Liver (tissue), 9 donors: Measurements from ENCODE around the gene PLA2G4F. TPM values are rescaled to one million over a fixed set of nuclear protein-coding genes. Genes with fewer than 3 reads are reported as not detected.

Source experiments
- DNase-seq: peaks from one replicate; pipeline ENCODE4 v3.0.0-alpha.2; 2017; ENCODE audit warnings: low spot score
- H3K27ac ChIP-seq, 2 donors: one replicate each; pipeline ENCODE4 v1.7.0; 2013; ENCODE audit warnings: inconsistent platforms in 2 of 2, low read length in 2 of 2, control low read depth in 1 of 2, low read depth in 1 of 2, mild to moderate bottlenecking in 1 of 2
- H3K27me3 ChIP-seq, 4 donors: one replicate each; pipeline versions ENCODE4 v1.6.1 to v1.7.0; 2013; ENCODE audit warnings: low read length in 3 of 4, inconsistent platforms in 1 of 4, mild to moderate bottlenecking in 1 of 4, moderate library complexity in 1 of 4; ENCODE audit not compliant: control insufficient read depth in 4 of 4, insufficient read depth in 4 of 4
- H3K36me3 ChIP-seq, 4 donors: one replicate each; pipeline versions ENCODE4 v1.6.1 to v1.7.0; 2013; ENCODE audit warnings: low read length in 3 of 4, mild to moderate bottlenecking in 3 of 4, low read depth in 1 of 4, moderate library complexity in 1 of 4; ENCODE audit not compliant: control insufficient read depth in 4 of 4, insufficient read depth in 3 of 4
- H3K4me1 ChIP-seq, 4 donors: one replicate each; pipeline versions ENCODE4 v1.6.1 to v1.7.0; 2013; ENCODE audit warnings: low read length in 3 of 4, mild to moderate bottlenecking in 3 of 4, moderate library complexity in 1 of 4; ENCODE audit not compliant: control insufficient read depth in 4 of 4, insufficient read depth in 4 of 4
- H3K4me3 ChIP-seq, 3 donors: one replicate each; pipeline versions ENCODE4 v1.6.1 to v1.7.0; 2013; ENCODE audit warnings: low read length in 3 of 3, control low read depth in 1 of 3, low read depth in 1 of 3, mild to moderate bottlenecking in 1 of 3
- H3K9ac ChIP-seq, 2 donors: one replicate each; pipeline ENCODE4 v1.7.0; 2013; ENCODE audit warnings: low read length in 2 of 2, mild to moderate bottlenecking in 2 of 2, moderate library complexity in 2 of 2, control low read depth in 1 of 2, low read depth in 1 of 2
- H3K9me3 ChIP-seq, 4 donors: one replicate each; pipeline versions ENCODE4 v1.6.1 to v1.7.0; 2013; ENCODE audit warnings: low read length in 3 of 4; ENCODE audit not compliant: control insufficient read depth in 4 of 4
- EGR1 ChIP-seq, 2 donors: IDR thresholded peaks; 2 replicates each; pipeline ENCODE4 v1.6.1; 2016 to 2018; ENCODE audit warnings: antibody characterized with exemption in 2 of 2, low read depth in 2 of 2
- FOXA1 ChIP-seq: IDR thresholded peaks from 2 replicates; pipeline ENCODE4 v1.6.1; 2016; ENCODE audit warnings: antibody characterized with exemption
- FOXA2 ChIP-seq: IDR thresholded peaks from 2 replicates; pipeline ENCODE4 v1.6.1; 2016; ENCODE audit warnings: antibody characterized with exemption
- GABPA ChIP-seq, 2 donors: IDR thresholded peaks in 1 of 2; conservative IDR thresholded peaks in 1 of 2; 2 replicates each; pipeline ENCODE4 v1.6.1; 2016; ENCODE audit warnings: antibody characterized with exemption in 2 of 2, mild to moderate bottlenecking in 1 of 2, moderate library complexity in 1 of 2
- HNF4A ChIP-seq, 2 donors: conservative IDR thresholded peaks; 2 replicates each; pipeline ENCODE4 v1.6.1; 2016; ENCODE audit warnings: antibody characterized with exemption in 2 of 2, mild to moderate bottlenecking in 2 of 2
- HNF4G ChIP-seq: IDR thresholded peaks from 2 replicates; pipeline ENCODE4 v1.6.1; 2016; ENCODE audit warnings: antibody characterized with exemption
- JUND ChIP-seq, 2 donors: IDR thresholded peaks; 2 replicates each; pipeline ENCODE4 v1.6.1; 2016; ENCODE audit warnings: antibody characterized with exemption in 2 of 2
- NR2F2 ChIP-seq: IDR thresholded peaks from 2 replicates; pipeline ENCODE4 v1.6.1; 2016; ENCODE audit warnings: antibody characterized with exemption
- RAD21 ChIP-seq, 2 donors: IDR thresholded peaks; 2 replicates each; pipeline ENCODE4 v1.6.1; 2016; ENCODE audit warnings: antibody characterized with exemption in 2 of 2, mild to moderate bottlenecking in 2 of 2
- RXRA ChIP-seq, 2 donors: IDR thresholded peaks; 2 replicates each; pipeline ENCODE4 v1.6.1; 2017 to 2018; ENCODE audit warnings: antibody characterized with exemption in 2 of 2, mild to moderate bottlenecking in 1 of 2
- SP1 ChIP-seq: IDR thresholded peaks from 2 replicates; pipeline ENCODE4 v1.6.1; 2018; ENCODE audit warnings: antibody characterized with exemption, mild to moderate bottlenecking
- TAF1 ChIP-seq: conservative IDR thresholded peaks from 2 replicates; pipeline ENCODE4 v1.6.1; 2016; ENCODE audit warnings: antibody characterized with exemption, mild to moderate bottlenecking
- YY1 ChIP-seq: IDR thresholded peaks from 2 replicates; pipeline ENCODE4 v1.6.1; 2016; ENCODE audit warnings: antibody characterized with exemption, mild to moderate bottlenecking
- WGBS: extraction: QIAGEN DNeasy Blood & Tissue Kit; methylation state at CpG from one replicate; pipeline ENCODE4 v1.1.7; 2013; 5-methylcytosine and 5-hydroxymethylcytosine counted together
- polyA plus RNA-seq, 2 donors: library from polyadenylated mRNA; stranded (reverse) in 1 of 2; unstranded in 1 of 2; fragments of 200-250 nt in 1 of 2; fragments of >200 nt in 1 of 2; fragmentation: Nextera tagmentation in 1 of 2; extraction: Ambion mirVana in 1 of 2; gene quantifications; one replicate each; pipeline versions ENCODE4 v1.2.1 to v1.2.3, GENCODE V29; 2013 to 2015
- total RNA-seq, 2 donors: library from RNA; depleted of rRNA; stranded (reverse); fragments of >200 nt; gene quantifications; one replicate each; pipeline ENCODE4 v1.2.3, GENCODE V29; 2014
- TF ChIP-seq, protein P1 (sequence below): IDR thresholded peaks from 2 replicates; pipeline ENCODE4 v1.6.1; 2016; ENCODE audit warnings: antibody characterized with exemption, mild to moderate bottlenecking
- TF ChIP-seq, protein P2 (sequence below): IDR thresholded peaks from 2 replicates; pipeline ENCODE4 v1.6.1; 2016; ENCODE audit warnings: antibody characterized with exemption
- TF ChIP-seq, protein P3 (sequence below): fragments of 150-350 bp; IDR thresholded peaks from 2 replicates; pipeline ENCODE4 v1.5.1; 2017; ENCODE audit warnings: improper control_type of control experiment, low read depth, low read length; ENCODE audit not compliant: missing input control
- TF ChIP-seq, protein P4 (sequence below): IDR thresholded peaks from 2 replicates; pipeline ENCODE4 v1.6.1; 2016; ENCODE audit warnings: antibody characterized with exemption
- TF ChIP-seq, protein P5 (sequence below): IDR thresholded peaks from 2 replicates; pipeline ENCODE4 v1.6.1; 2016; ENCODE audit warnings: antibody characterized with exemption
- donor health status: healthy.
- donor health status: healthy.
- donor health status: healthy.
- donor health status: healthy.
- donor health status: healthy.

Gene PLA2G4F
- total and polyA plus RNA-seq, 4 donors, result not detected

DNA sequence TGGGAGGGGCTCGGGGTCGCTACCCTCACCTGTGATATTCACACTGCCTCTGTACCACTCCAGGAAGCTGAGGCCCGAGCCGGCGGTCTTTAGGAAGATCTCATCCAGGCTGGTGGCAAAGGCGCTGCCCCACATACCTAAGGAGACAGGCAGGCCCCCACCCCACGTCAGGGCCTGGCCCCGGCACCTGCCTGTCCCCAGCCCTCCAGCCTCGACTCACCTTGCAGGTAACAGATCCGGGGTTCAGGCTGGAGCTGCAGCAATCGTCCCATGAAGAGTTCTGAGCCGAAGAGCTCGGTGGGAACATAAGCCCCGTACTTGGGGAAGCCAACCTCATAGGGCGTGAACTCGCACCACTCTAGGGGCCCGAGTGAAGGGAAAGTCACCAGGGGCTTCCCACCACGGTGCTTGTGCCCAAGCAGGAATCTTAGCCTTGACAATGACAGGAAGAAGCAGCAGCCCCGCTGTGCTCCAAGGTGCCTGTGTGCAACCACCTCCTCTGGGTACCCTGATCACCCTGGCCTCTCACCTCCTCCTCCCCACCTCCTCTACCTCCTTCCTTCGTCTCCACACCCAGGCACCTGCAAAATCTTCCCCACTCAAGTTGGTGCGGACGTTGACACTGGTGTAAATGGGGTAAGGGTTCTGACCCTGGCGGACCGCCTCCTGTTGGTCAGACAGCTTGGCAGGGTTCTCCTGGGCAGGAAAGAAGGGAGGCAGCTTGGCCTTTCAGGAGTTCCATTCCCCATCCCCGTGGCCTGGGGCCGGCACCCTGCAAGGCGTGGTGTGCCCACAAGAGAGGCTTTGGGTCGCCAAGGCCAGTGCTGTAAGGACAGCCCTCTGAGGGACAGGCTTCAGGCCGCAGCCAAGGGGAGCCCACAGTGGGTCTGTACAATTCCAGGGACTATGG is 10.6 kb downstream of the PLA2G4F start (continued):
- no peak for TF ChIP-seq HNF4A (conservative IDR thresholded peaks at IDR 0.05)
- TF ChIP-seq, protein P1, sequence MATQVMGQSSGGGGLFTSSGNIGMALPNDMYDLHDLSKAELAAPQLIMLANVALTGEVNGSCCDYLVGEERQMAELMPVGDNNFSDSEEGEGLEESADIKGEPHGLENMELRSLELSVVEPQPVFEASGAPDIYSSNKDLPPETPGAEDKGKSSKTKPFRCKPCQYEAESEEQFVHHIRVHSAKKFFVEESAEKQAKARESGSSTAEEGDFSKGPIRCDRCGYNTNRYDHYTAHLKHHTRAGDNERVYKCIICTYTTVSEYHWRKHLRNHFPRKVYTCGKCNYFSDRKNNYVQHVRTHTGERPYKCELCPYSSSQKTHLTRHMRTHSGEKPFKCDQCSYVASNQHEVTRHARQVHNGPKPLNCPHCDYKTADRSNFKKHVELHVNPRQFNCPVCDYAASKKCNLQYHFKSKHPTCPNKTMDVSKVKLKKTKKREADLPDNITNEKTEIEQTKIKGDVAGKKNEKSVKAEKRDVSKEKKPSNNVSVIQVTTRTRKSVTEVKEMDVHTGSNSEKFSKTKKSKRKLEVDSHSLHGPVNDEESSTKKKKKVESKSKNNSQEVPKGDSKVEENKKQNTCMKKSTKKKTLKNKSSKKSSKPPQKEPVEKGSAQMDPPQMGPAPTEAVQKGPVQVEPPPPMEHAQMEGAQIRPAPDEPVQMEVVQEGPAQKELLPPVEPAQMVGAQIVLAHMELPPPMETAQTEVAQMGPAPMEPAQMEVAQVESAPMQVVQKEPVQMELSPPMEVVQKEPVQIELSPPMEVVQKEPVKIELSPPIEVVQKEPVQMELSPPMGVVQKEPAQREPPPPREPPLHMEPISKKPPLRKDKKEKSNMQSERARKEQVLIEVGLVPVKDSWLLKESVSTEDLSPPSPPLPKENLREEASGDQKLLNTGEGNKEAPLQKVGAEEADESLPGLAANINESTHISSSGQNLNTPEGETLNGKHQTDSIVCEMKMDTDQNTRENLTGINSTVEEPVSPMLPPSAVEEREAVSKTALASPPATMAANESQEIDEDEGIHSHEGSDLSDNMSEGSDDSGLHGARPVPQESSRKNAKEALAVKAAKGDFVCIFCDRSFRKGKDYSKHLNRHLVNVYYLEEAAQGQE, result no peak

DNA sequence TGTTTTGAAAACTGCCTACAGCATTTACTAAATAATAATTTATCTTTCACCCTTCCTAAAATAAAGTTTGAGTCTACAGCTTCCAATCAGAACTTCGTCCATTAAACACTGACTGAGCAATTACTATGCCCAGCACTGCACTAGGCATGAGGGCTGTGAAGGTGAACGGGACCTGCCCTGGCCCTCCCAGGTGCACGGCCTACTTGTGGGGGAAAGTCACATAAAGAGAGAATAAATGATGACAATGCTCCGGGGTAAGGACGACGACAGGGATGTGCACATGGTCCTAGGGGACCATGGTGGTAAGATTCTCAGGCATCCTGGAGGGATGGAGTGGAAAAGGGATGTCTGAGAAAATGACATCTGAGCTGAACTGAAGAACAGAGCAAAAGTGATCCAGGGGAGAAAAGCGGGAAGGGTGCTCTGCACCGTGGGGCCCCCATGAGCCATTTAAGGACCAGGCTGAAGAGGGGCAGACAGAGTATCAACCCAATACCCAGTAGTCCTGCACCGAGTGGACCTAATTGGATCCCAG is 11.5 kb downstream of the PLA2G4F start:
- H3K9me3 ChIP-seq, result peaks cover 0 to 4% (median 0%) of the 10 kb centered on the region in 4 donors
- H3K27ac ChIP-seq, result no peak overlapping the region
- H3K9ac ChIP-seq, result no peak overlapping the region
- H3K4me3 ChIP-seq, result no peak overlapping the region
- no peaks in the 10 kb centered on the region for H3K27me3 ChIP-seq
- DNase-seq, result no peak
- H3K4me1 ChIP-seq, result no peaks in the 10 kb centered on the region
- TF ChIP-seq FOXA1 (no peak), TAF1 (no peak), RXRA (IDR thresholded peaks at IDR 0.05) (no peak), YY1 (no peak), FOXA2 (no peak), SP1 (no peak), RAD21 (IDR thresholded peaks at IDR 0.05) (no peak), NR2F2 (no peak), GABPA (IDR thresholded peaks at IDR 0.05 in 1 of 2, conservative IDR thresholded peaks at IDR 0.05 in 1 of 2) (no peak), EGR1 (IDR thresholded peaks at IDR 0.05; ENCODE audit: low read depth in 2 of 2) (no peak), JUND (IDR thresholded peaks at IDR 0.05) (no peak), HNF4G (no peak), HNF4A (conservative IDR thresholded peaks at IDR 0.05) (no peak)
- TF ChIP-seq, protein P1, result no peak
- TF ChIP-seq, protein P2, sequence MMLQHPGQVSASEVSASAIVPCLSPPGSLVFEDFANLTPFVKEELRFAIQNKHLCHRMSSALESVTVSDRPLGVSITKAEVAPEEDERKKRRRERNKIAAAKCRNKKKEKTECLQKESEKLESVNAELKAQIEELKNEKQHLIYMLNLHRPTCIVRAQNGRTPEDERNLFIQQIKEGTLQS, result no peak
- TF ChIP-seq, protein P3, sequence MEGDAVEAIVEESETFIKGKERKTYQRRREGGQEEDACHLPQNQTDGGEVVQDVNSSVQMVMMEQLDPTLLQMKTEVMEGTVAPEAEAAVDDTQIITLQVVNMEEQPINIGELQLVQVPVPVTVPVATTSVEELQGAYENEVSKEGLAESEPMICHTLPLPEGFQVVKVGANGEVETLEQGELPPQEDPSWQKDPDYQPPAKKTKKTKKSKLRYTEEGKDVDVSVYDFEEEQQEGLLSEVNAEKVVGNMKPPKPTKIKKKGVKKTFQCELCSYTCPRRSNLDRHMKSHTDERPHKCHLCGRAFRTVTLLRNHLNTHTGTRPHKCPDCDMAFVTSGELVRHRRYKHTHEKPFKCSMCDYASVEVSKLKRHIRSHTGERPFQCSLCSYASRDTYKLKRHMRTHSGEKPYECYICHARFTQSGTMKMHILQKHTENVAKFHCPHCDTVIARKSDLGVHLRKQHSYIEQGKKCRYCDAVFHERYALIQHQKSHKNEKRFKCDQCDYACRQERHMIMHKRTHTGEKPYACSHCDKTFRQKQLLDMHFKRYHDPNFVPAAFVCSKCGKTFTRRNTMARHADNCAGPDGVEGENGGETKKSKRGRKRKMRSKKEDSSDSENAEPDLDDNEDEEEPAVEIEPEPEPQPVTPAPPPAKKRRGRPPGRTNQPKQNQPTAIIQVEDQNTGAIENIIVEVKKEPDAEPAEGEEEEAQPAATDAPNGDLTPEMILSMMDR, result no peak
- TF ChIP-seq, protein P4, sequence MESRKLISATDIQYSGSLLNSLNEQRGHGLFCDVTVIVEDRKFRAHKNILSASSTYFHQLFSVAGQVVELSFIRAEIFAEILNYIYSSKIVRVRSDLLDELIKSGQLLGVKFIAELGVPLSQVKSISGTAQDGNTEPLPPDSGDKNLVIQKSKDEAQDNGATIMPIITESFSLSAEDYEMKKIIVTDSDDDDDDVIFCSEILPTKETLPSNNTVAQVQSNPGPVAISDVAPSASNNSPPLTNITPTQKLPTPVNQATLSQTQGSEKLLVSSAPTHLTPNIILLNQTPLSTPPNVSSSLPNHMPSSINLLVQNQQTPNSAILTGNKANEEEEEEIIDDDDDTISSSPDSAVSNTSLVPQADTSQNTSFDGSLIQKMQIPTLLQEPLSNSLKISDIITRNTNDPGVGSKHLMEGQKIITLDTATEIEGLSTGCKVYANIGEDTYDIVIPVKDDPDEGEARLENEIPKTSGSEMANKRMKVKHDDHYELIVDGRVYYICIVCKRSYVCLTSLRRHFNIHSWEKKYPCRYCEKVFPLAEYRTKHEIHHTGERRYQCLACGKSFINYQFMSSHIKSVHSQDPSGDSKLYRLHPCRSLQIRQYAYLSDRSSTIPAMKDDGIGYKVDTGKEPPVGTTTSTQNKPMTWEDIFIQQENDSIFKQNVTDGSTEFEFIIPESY, result no peak
- TF ChIP-seq, protein P5, sequence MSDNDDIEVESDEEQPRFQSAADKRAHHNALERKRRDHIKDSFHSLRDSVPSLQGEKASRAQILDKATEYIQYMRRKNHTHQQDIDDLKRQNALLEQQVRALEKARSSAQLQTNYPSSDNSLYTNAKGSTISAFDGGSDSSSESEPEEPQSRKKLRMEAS, result no peak
- H3K36me3 ChIP-seq, result no peaks in the 10 kb centered on the region
- WGBS, result 82% methylated on average over 9 of the region's 9 CpGs
